GM19395 (cell line): Measurements from ENCODE around the gene ZER1.
A peak's percentile ranks its signal among the peaks of the same experiment; 100 is the strongest.
"Not testable (repeated sequence)": the region's sequence is repeated elsewhere in the genome, so short reads cannot be mapped to it uniquely, and the experiment has no call there.

Source experiments
- ATAC-seq: cut with Tn5 transposase; IDR thresholded peaks from one replicate; pipeline ENCODE4 v1.9.1; 2021; ENCODE audit warnings: mild to moderate bottlenecking, moderate library complexity; ENCODE audit not compliant: unreplicated experiment

Gene ZER1

GRCh38 chr9:128788445-128788844 is 16.7 kb upstream of the ZER1 start:
- no peak for ATAC-seq

GRCh38 chr9:128787659-128788058 is 15.9 kb upstream of the ZER1 start:
- ATAC-seq = no peak

- ATAC-seq = peak; percentile 89
These were observed 15.2 kb upstream of the ZER1 start, which contains the start of gene TBC1D13 for GRCh38 chr9:128786681-128787601. Gene TBC1D13, plus strand, starts transcription at chr9:128787253. Its CDS starts 101 bp downstream, at chr9:128787354.

GRCh38 chr9:128785427-128785826 is 13.7 kb upstream of the ZER1 start:
- no peak for ATAC-seq

- ATAC-seq = no peak
These were observed 10.9 kb upstream of the ZER1 start for GRCh38 chr9:128782669-128783068.

GRCh38 chr9:128781187-128782070 is 9.7 kb upstream of the ZER1 start:
- no peak for ATAC-seq

GRCh38 chr9:128780093-128780492 is 8.4 kb upstream of the ZER1 start:
- ATAC-seq = not testable (repeated sequence)

GRCh38 chr9:128774804-128775203 is 3.1 kb upstream of the ZER1 start:
- ATAC-seq = no peak

- no peak for ATAC-seq
These were observed 1.3 kb upstream of the ZER1 start for GRCh38 chr9:128773049-128773448.

DNA sequence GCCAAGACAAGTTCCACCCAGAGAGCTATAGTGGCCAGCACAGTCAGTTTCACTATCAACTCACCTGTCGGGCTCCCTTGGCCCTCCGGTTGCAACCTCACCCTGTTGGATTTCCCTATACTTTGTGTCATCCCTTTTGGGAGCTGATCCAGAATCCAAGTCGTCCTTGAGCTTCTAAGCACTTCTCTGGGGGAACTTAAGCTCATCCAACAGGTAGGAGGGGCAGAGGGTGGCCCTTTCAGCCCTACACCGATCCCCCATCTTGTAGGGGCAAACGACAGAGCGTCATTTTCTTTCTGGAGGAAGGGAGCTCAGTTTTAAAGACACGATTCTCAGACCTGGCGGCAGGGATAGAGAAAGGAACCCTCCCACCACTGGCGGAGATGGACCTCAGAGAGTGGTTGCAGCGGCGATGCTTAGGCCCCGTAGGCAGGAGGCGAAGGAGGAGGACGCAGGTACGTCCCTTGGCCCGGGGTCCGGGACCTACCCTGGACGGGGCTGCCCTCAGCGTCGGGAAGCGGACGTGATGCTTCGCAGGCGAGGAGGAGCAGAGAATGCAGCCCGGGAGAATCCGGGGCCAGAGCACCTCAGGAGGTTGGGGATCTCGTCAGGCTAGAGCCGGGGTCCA is 519 bp downstream of the ZER1 start:
- ATAC-seq = peak; percentile 34

- no peak for ATAC-seq
These were observed 1.3 kb downstream of the ZER1 start for GRCh38 chr9:128770286-128771030.

GRCh38 chr9:128768606-128769005 is 3.1 kb downstream of the ZER1 start:
- ATAC-seq = no peak

DNA sequence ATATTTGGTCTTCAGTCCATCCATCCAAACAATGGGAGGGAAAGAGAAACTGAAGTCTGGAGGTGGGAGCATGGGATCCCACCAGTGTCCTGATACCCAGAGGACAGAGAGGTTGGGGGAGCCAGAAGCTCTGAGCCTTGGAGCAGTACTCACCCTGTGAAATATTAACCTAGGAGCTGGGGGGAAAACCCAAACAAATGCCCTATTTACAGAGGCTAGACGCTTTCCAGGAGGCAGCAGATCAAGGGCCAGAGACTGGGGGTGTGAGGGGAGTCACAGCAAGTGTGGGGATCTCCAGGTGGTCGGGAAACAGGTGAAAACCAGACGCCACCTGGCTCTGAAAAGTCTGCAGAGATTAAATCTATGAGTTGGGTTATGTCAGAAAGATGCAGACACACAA is 6.2 kb downstream of the ZER1 start:
- no peak for ATAC-seq

GRCh38 chr9:128764361-128764760 is 7.4 kb downstream of the ZER1 start:
- ATAC-seq = no peak

DNA sequence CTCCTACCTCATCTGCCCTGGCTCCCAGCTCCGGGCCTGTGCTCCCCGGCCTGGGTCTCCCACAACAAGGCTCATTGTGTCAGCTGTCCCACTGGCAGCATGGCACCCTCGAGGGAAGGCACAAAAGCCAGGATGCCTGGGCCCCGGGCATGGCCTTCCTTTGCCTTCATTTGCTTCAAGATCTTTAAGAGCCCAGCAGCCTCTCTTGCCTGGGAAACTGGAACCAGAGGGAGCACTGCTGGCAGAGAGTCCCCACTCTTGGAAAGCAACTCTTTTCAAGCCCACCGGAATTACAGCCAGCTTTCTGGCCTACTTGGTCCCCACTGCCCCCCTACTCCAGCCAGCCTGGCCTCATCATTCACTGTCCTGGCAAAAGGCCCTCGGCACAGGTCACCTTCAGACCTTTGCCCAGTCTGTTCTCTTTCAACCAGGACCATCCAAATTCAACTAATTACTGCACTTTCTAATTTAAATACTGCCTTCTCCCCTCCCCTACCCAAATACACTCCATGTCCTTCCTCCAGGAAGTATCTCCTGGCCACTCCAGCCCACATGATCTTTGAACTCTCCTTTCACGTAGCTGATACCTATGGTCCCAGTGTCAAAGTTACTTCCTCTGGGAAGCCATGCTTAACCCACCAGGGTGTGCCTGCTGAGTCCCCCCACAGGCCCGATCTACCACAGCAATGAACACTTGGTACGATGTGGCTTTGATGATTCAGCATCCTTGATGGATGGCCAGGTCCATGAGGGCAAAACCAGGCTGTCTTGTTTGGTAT is 8.9 kb downstream of the ZER1 start:
- ATAC-seq = no peak

DNA sequence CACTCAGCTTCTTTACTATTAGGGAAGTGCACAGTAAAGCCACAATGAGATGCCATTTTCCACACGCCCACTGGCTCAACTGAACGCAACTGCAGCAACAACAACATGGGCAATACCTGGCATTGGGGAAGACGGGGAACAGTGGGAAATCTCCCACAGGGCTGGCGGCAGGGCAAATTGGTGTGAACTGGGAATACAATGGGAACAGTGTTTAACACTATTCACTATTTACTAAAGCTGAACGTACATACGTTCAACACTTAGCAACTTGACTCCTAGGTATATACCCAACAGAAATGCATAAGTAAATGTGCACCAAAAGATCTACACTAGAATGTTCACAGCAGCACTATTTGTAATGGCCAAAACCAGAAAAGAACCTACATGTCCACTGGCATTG is 14.1 kb downstream of the ZER1 start:
- ATAC-seq = no peak

DNA sequence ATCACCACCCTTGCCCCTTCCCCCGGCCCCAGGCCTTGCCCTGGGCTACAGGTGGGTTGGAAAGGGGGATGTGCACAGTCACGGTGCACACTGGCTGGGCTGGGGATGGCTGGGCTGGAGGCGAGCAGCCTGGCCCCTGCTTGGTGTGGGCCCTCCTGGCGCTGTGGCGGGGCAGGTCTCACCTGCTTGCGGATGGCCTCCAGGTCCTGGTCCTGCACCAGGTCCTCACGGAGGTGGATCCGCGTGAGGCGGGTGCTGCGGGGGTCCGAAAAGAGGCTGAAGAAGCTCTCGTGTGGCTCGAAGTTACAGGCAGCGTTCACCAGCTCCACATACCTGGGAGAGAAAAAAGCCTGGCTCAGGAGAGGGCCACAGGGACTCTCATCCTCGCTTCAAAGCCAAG is 18.1 kb downstream of the ZER1 start:
- ATAC-seq = no peak

DNA sequence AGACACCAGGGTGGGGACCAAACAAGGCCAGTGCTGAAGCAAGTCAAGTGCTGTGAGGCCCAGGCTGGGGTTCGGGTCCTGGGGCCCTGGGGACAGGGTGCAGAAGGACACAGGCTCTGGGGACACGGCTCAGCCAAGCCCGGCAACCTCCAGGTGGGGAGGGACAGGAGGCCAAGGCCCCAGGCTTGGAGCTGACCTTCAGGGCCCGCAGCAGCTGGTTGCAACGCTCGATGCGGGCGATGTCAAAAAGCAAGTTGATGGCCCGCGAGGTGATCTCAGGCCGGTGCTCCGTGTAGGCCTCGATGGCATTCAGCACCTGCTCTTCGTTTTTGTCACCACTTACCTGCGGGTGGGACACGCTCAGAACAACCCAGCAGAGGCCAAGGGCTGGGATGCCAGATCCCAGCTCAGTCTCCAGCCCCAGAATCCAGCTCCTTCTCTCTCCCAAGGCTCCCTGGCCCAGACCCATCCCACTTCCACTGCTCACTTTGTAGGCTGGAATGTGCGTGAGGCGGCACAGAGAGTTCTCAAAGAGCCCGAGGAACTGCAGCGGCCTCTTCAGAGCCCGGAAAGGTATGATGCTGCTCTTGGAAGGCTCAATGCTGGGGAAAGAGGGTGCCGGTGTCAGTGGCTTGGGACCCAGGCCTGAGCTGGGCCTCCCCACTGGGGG is 20.7 kb downstream of the ZER1 start:
- no peak for ATAC-seq

- no peak for ATAC-seq
These were observed 24.5 kb downstream of the ZER1 start for GRCh38 chr9:128747241-128747640.
